RWPE1 (cell line): ENCODE data around the gene PPP1R3E.

Experiments used
- CTCF ChIA-PET: fragments of 350-600 bp; sonication (Branson Sonifier 250); formaldehyde crosslinking; extraction: SDS; loops from one replicate; lab custom pipeline; 2021; lab: Yijun Ruan, JAX
- POLR2A ChIA-PET: fragments of 400-600 bp; formaldehyde crosslinking; extraction: SDS; loops from one replicate; lab custom pipeline; 2020; ENCODE audit warnings: antibody characterized with exemption; ENCODE audit not compliant: low non-redundant PET; lab: Yijun Ruan, JAX
- DNase-seq: peaks from one replicate; pipeline ENCODE4 v3.0.0; 2012; ENCODE audit warnings: low spot score
- H3K27ac ChIP-seq: fragments of 450-650 bp; 2 replicates; pipeline ENCODE4 v1.5.1; 2017
- CTCF ChIP-seq: fragments of 450-650 bp; conservative IDR thresholded peaks from 2 replicates; pipeline ENCODE4 v1.5.1; 2017; ENCODE audit warnings: low read depth, mild to moderate bottlenecking

PPP1R3E gene

GRCh38 chr14:23322568-23323517 lies 20.2 kb upstream of the PPP1R3E start:
- no peak for TF ChIP-seq CTCF
- ChIA-PET CTCF (interaction anchor here (3.0 kb wide), 1 partner anchor 57 kb away, joined by 12 read pairs; no protein-coding TSS in a partner anchor), POLR2A (interaction anchor here (0.6 to 1.9 kb wide), 2 partner anchors 20 to 152 kb away, joined by 5 to 9 read pairs; partner anchors contain the start of gene PPP1R3E)
- DNase-seq = no peak
- peak overlapping the region; percentile 87 for H3K27ac ChIP-seq

GRCh38 chr14:23321572-23322547 lies 19.2 kb upstream of the PPP1R3E start:
- peak overlapping the region; percentile 87 for H3K27ac ChIP-seq
- no peak for TF ChIP-seq CTCF
- CTCF ChIA-PET = interaction anchor here (1.0 to 3.0 kb wide), 3 partner anchors 15 to 157 kb away, joined by 3 to 12 read pairs (median 10); partner anchors contain the start of gene BCL2L2
- peak; percentile 57 for DNase-seq
- POLR2A ChIA-PET = interaction anchor here (1.2 to 1.9 kb wide), 3 partner anchors 15 to 35 kb away, joined by 8 to 12 read pairs (median 9); partner anchors contain the start of genes BCL2L2, HOMEZ and PPP1R3E

GRCh38 chr14:23320584-23321571 lies 18.2 kb upstream of the PPP1R3E start, which contains the start of gene PABPN1:
PABPN1 (plus strand) TSS chr14:23321457; CDS start chr14:23321470, 13 bp downstream.
- ChIA-PET CTCF (interaction anchor here (1.0 to 3.0 kb wide), 4 partner anchors 14 to 158 kb away, joined by 3 to 12 read pairs (median 6); partner anchors contain the start of genes BCL2L2 and PPP1R3E), POLR2A (interaction anchor here (1.2 to 1.9 kb wide), 3 partner anchors 14 to 35 kb away, joined by 8 to 12 read pairs (median 9); partner anchors contain the start of genes BCL2L2, HOMEZ and PPP1R3E)
- DNase-seq = peak; percentile 99
- peak within 1 kb of the TSS; percentile 87 for H3K27ac ChIP-seq
- no peak for TF ChIP-seq CTCF

- POLR2A ChIA-PET = interaction anchor here (1.7 kb wide), 1 partner anchor 13 kb away, joined by 12 read pairs; the partner anchor contains the start of gene BCL2L2
Observed at GRCh38 chr14:23319746-23320583, 17.3 kb upstream of the PPP1R3E start.

More at GRCh38 chr14:23319746-23320583, 17.3 kb upstream of the PPP1R3E start:
- no peak for TF ChIP-seq CTCF
- no peak for DNase-seq
- peak overlapping the region; percentile 87 for H3K27ac ChIP-seq
- CTCF ChIA-PET = interaction anchor here (1.3 to 1.5 kb wide), 2 partner anchors 13 to 17 kb away, joined by 3 to 10 read pairs; partner anchors contain the start of genes BCL2L2 and PPP1R3E
